ENCODE measurements around the gene NF1. TPM values are rescaled to one million over a fixed set of nuclear protein-coding genes. Genes with fewer than 3 reads are reported as not detected.

Gene NF1
- total RNA-seq, 1 donor from 2014 or later = 82.5 TPM

GRCh38 chr17:31068291-31068690 lies 26.5 kb upstream of the NF1 start:
- DNase-seq (ENCODE audit: low spot score, unreplicated experiment) = peak; percentile 17
- Mint-ChIP-seq H3K27ac (peak overlapping the region; percentile 29), H3K4me3 (ENCODE audit: low read depth) (no peak overlapping the region)

DNA sequence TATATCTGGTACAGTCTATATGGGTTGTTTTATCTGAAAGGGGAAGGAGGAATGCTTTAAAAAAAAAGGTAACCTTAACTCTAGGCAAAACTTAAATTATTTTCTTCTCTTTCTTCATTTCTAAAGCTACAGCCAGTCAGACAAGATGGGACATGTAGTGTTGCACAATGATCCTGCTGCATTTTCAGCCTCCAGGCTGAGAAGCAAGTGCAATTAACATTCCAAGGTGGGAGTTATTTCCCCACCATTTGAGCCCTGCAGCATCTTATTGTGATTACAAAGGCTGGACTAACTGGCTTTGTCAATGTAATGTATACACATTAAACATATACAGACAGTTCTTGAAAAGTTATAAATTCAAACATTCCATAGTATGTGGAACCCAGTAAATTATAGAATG lies 22.6 kb upstream of the NF1 start:
- H3K27ac Mint-ChIP-seq = no peak overlapping the region

More at GRCh38 chr17:31068291-31068690, 26.5 kb upstream of the NF1 start:
- peaks cover 6% of the 10 kb centered on the region for H3K4me1 Mint-ChIP-seq (ENCODE audit: low read depth)
- peaks cover 39% of the 10 kb centered on the region for H3K27me3 Mint-ChIP-seq
- peak; percentile 57 for TF ChIP-seq CTCF (IDR thresholded peaks at IDR 0.05; ENCODE audit: unreplicated experiment)
- H3K9me3 Mint-ChIP-seq (ENCODE audit: low read depth) = no peaks in the 10 kb centered on the region
- H3K36me3 Mint-ChIP-seq (ENCODE audit: insufficient read depth) = no peaks in the 10 kb centered on the region

DNA sequence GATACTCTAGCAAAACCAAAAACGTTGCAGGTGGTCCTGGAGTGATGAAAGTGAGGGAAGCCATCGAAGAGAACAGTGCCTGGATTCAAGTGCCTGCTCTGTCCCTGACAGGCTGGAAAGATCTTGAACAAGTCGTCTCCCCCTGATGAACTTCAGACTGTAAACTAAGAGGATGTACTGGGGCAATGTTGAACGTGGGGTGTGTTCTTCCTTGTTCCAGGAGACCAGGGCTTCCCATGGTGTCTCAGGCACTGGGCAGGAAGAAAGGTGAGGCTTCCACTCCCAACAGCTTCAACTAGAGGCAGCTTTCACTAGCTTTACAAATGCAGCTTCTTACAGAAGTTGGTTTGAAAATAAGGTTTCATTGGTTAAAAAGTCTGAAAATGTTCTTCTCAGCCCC lies 21.4 kb upstream of the NF1 start:
- Mint-ChIP-seq H3K9me3 (ENCODE audit: low read depth) (no peaks in the 10 kb centered on the region), H3K4me3 (ENCODE audit: low read depth) (no peak overlapping the region), H3K27ac (no peak overlapping the region), H3K27me3 (peaks cover 29% of the 10 kb centered on the region), H3K36me3 (ENCODE audit: insufficient read depth) (no peaks in the 10 kb centered on the region), H3K4me1 (ENCODE audit: low read depth) (peaks cover 5% of the 10 kb centered on the region)
- no peak for TF ChIP-seq CTCF (IDR thresholded peaks at IDR 0.05; ENCODE audit: unreplicated experiment)
- no peak for DNase-seq (ENCODE audit: low spot score, unreplicated experiment)

More for the DNA sequence above, 22.6 kb upstream of the NF1 start:
- DNase-seq (ENCODE audit: low spot score, unreplicated experiment) = no peak
- Mint-ChIP-seq H3K4me1 (ENCODE audit: low read depth) (peaks cover 7% of the 10 kb centered on the region), H3K4me3 (ENCODE audit: low read depth) (no peak overlapping the region), H3K27me3 (peaks cover 29% of the 10 kb centered on the region), H3K36me3 (ENCODE audit: insufficient read depth) (no peaks in the 10 kb centered on the region), H3K9me3 (ENCODE audit: low read depth) (no peaks in the 10 kb centered on the region)
- TF ChIP-seq CTCF (IDR thresholded peaks at IDR 0.05; ENCODE audit: unreplicated experiment) = no peak

GRCh38 chr17:31074772-31075555 lies 19.8 kb upstream of the NF1 start:
- Mint-ChIP-seq H3K9me3 (ENCODE audit: low read depth) (no peaks in the 10 kb centered on the region), H3K4me3 (ENCODE audit: low read depth) (no peak overlapping the region), H3K4me1 (ENCODE audit: low read depth) (peaks cover 1% of the 10 kb centered on the region), H3K27me3 (peaks cover 16% of the 10 kb centered on the region), H3K27ac (no peak overlapping the region), H3K36me3 (ENCODE audit: insufficient read depth) (no peaks in the 10 kb centered on the region)
- no peak for DNase-seq (ENCODE audit: low spot score, unreplicated experiment)
- TF ChIP-seq CTCF (IDR thresholded peaks at IDR 0.05; ENCODE audit: unreplicated experiment) = no peak

DNA sequence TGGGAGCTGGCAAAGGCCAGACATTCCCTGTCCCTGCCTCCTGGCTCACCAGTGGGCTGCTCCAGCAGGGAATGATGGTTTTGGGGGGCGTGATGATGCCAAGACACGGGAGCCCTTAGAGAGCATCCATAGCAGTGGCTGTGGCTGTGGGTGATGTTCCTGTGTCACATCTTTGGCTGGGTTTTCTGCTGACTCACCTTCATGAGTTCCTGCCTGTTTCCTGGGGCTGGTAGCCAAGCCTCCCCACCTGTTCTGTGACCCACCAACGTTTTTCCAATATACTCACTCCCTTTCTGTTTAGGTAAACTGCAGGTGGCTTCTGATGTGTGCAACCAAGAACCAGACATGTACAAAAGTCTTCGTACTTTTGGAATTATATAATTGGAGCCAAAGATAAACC lies 16.5 kb upstream of the NF1 start:
- peaks cover 7% of the 10 kb centered on the region for H3K27me3 Mint-ChIP-seq
- no peak for DNase-seq (ENCODE audit: low spot score, unreplicated experiment)
- peaks cover 1% of the 10 kb centered on the region for H3K4me1 Mint-ChIP-seq (ENCODE audit: low read depth)
- H3K27ac Mint-ChIP-seq = no peak overlapping the region
- no peak overlapping the region for H3K4me3 Mint-ChIP-seq (ENCODE audit: low read depth)
- TF ChIP-seq CTCF (IDR thresholded peaks at IDR 0.05; ENCODE audit: unreplicated experiment) = no peak
- no peaks in the 10 kb centered on the region for H3K36me3 Mint-ChIP-seq (ENCODE audit: insufficient read depth)
- peaks cover 2% of the 10 kb centered on the region for H3K9me3 Mint-ChIP-seq (ENCODE audit: low read depth)

Data from progenitor cell of endocrine pancreas (in vitro differentiated cells).